Measurements from ENCODE around the gene CD101. TPM values are rescaled to one million over a fixed set of nuclear protein-coding genes. Genes with fewer than 3 reads are reported as not detected.

The CD101 gene
- total and polyA plus RNA-seq, 12 donors = 0.30 to 2.3 (median 1.1) TPM

DNA sequence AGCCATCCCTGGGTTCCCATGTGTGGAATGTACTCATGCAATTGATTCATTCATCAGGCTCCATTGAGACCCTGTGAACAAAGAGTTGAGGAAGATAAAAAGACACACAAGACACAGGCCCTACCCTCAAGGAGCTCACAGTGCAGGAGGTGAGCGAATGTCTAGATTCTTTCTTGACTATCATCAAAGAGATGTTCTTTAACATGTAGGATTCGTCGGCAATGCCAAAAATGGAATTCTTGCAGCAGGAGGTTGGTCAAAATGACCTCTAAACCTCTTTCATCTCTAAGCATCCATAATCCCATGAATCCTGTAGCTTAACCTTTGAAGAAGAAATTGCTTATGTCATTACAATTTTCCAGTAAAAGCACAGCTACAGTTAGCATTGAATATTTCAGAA, 30.7 kb downstream of the CD101 start:
- intact Hi-C loops (cut with DNase I) = no loop called here
- 94 to 96% methylated on average over 3 of the region's 3 CpGs for WGBS, 2 donors
- TF ChIP-seq CTCF (IDR thresholded peaks at IDR 0.05) = no peak
- Histone ChIP-seq H3K27ac (no peak overlapping the region), H3K4me3 (no peak overlapping the region), H3K36me3 (peaks cover 0 to 4% (median 0%) of the 10 kb centered on the region in 9 donors), H3K4me1 (peaks cover 0 to 15% (median 0%) of the 10 kb centered on the region in 9 donors), H3K9me3 (no peaks in the 10 kb centered on the region), H3K27me3 (no peaks in the 10 kb centered on the region)
- ATAC-seq (no peak), DNase-seq (no peak)

DNA sequence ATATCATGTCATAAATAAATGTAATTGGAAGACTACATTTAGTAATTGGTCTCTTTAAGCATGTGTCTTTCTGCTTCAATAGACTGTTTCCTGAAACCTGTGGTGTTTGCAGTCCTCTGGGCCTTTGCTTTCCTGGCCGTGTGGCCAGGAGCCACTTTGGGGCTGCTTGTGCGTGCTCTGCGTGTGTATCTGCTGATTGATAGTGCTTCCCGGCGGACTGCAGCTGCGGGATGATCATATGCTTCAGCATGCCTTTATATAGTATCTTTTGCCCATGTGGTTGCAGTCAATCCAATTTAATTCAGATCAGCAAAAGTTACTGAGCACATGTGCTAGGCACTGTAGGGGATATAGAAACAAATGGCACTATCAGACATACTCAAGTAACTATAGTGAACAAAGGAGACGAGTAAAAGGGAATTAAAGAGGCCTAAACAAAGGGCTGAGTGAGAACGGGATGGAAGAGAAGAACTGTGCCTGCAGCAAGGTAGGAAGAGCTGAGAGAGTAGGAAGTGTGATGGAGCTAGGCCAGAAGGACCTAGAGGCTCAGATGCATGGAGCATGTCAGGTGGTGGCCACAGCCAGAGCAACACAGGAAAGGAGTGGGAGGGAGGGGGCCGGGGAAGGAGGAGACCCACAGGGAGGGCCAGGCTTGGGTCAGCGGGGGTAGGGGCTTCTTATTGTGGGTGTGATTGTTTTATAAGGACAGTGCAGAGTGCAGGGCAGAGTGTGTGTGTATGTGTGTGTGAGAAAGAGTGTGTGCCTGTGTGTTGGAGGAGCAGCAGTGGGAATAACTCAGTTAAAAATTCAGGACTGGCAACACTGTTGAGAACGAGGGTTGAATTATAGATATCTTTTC, 31.4 kb downstream of the CD101 start:
- whole genome bisulfite sequencing, 2 donors = 70 to 73% methylated on average over 11 of the region's 11 CpGs
- H3K27me3 ChIP-seq = no peaks in the 10 kb centered on the region
- peak overlapping the region in 1 of 10 donors; percentile 31 for H3K27ac ChIP-seq
- peaks cover 0 to 4% (median 0%) of the 10 kb centered on the region in 9 donors for H3K36me3 ChIP-seq
- TF ChIP-seq CTCF (IDR thresholded peaks at IDR 0.05) = no peak
- H3K4me1 ChIP-seq = peaks cover 0 to 15% (median 0%) of the 10 kb centered on the region in 9 donors
- no peak overlapping the region for H3K4me3 ChIP-seq
- intact Hi-C loops (cut with DNase I) = no loop called here
- H3K9me3 ChIP-seq = no peaks in the 10 kb centered on the region
- ATAC-seq (peak in 1 of 8 donors; percentile 27), DNase-seq (no peak)

DNA sequence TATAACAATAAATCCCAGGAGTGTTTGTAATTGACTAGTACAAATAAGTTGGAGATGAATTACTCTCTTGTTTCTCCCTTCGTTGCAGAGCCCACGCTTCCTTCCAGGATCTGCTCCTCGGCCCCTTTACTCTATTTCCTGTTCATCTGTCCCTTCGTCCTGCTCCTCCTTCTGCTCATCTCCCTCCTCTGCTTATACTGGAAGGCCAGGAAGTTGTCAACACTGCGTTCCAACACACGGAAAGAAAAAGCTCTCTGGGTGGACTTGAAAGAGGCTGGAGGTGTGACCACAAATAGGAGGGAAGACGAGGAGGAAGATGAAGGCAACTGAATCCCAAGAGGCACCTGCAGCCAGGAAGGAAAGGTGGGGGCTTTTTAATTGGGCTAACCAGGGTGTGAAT, 32.2 kb downstream of the CD101 start:
- Histone ChIP-seq H3K4me3 (no peak overlapping the region), H3K27ac (peak overlapping the region in 2 of 10 donors; percentile 26 to 31), H3K4me1 (peaks cover 0 to 15% (median 0%) of the 10 kb centered on the region in 9 donors), H3K36me3 (peaks cover 0 to 4% (median 0%) of the 10 kb centered on the region in 9 donors), H3K9me3 (no peaks in the 10 kb centered on the region), H3K27me3 (no peaks in the 10 kb centered on the region)
- peak in 1 of 9 donors; percentile 2 for TF ChIP-seq CTCF (IDR thresholded peaks at IDR 0.05)
- no peak for DNase-seq
- intact Hi-C loops (cut with DNase I) = no loop called here
- peak in 1 of 8 donors; percentile 45 for ATAC-seq
- 55 to 67% methylated on average over 7 of the region's 7 CpGs for WGBS, 2 donors

DNA sequence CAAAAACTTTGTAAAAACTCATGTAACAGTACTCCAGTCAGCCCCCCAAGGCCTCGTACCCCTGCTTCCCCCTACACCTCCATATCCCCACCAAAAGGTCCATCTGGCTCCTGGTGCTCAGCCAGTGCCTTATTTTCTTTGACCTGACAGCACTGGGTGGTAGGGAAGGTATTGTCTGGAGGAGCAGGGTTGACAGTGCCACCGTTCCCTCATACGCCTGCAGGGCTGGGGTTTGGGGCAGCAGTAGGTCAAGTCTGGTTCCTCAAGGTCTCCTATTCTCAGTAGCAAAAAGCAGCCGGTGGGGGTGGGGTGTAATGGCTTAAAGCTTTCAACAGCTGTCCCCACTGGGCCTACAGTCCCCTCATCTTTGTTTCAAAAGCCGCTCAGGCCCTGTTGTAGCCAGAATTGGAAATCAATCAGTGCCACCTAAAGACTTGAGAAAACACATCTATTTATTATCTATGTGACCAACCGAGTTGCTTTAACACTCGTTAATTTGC, 33.3 kb downstream of the CD101 start:
- H3K27me3 ChIP-seq = no peaks in the 10 kb centered on the region
- peaks cover 0 to 15% (median 0%) of the 10 kb centered on the region in 9 donors for H3K4me1 ChIP-seq
- peaks cover 0 to 4% (median 0%) of the 10 kb centered on the region in 9 donors for H3K36me3 ChIP-seq
- WGBS, 2 donors = 89 to 90% methylated on average over 7 of the region's 7 CpGs
- no peak for ATAC-seq
- no peak overlapping the region for H3K27ac ChIP-seq
- no peak for DNase-seq
- H3K4me3 ChIP-seq = no peak overlapping the region
- intact Hi-C loops (cut with DNase I) = no loop called here
- no peak for TF ChIP-seq CTCF (IDR thresholded peaks at IDR 0.05)
- no peaks in the 10 kb centered on the region for H3K9me3 ChIP-seq

Data from heart right ventricle (tissue), 16 donors.